IPS-20b (cell line): ENCODE data around the gene CEP72.
A peak's percentile ranks its signal among the peaks of the same experiment; 100 is the strongest.

Experiments
- H3K27ac ChIP-seq: one replicate; pipeline ENCODE4 v1.5.1; 2013; ENCODE audit warnings: low read length
- H3K27me3 ChIP-seq: 2 replicates; pipeline ENCODE4 v1.6.1; 2013; ENCODE audit warnings: mild to moderate bottlenecking, low read length, inconsistent platforms; ENCODE audit not compliant: insufficient read depth
- H3K36me3 ChIP-seq: 2 replicates; pipeline ENCODE4 v1.6.1; 2013; ENCODE audit warnings: low read depth, mild to moderate bottlenecking, inconsistent platforms, low read length, moderate library complexity; ENCODE audit not compliant: insufficient read depth
- H3K4me1 ChIP-seq: 2 replicates; pipeline ENCODE4 v1.6.1; 2013; ENCODE audit warnings: mild to moderate bottlenecking, control low read depth, inconsistent platforms, low read length, moderate library complexity; ENCODE audit not compliant: insufficient read depth
- H3K4me3 ChIP-seq: 2 replicates; pipeline ENCODE4 v1.5.1; 2013; ENCODE audit warnings: mild to moderate bottlenecking, low read length, inconsistent platforms
- H3K9ac ChIP-seq: 2 replicates; pipeline ENCODE4 v1.6.1; 2013; ENCODE audit warnings: low read depth, mild to moderate bottlenecking, inconsistent platforms, low read length, moderate library complexity
- H3K9me3 ChIP-seq: 2 replicates; pipeline ENCODE4 v1.6.1; 2013; ENCODE audit warnings: mild to moderate bottlenecking, low read depth, low read length, inconsistent platforms; ENCODE audit not compliant: insufficient read depth

The CEP72 gene

GRCh38 chr5:610011-610743 is 2.0 kb upstream of the CEP72 start:
- Histone ChIP-seq H3K27me3 (no peaks in the 10 kb centered on the region), H3K9me3 (no peaks in the 10 kb centered on the region), H3K4me1 (peaks cover 3% of the 10 kb centered on the region; the same call in 1 of the 2 replicates), H3K4me3 (no peak overlapping the region), H3K9ac (no peak overlapping the region), H3K27ac (no peak overlapping the region), H3K36me3 (no peaks in the 10 kb centered on the region)

- Histone ChIP-seq H3K9me3 (no peaks in the 10 kb centered on the region), H3K27me3 (no peaks in the 10 kb centered on the region), H3K9ac (peak overlapping the region; percentile 0; the same call in 1 of the 2 replicates), H3K27ac (no peak overlapping the region), H3K4me3 (peak overlapping the region; percentile 64; the same call in 1 of the 2 replicates), H3K36me3 (no peaks in the 10 kb centered on the region), H3K4me1 (peaks cover 3% of the 10 kb centered on the region; the same call in 1 of the 2 replicates)
Observed at GRCh38 chr5:610744-611730, 1.1 kb upstream of the CEP72 start.

GRCh38 chr5:612498-613424 is 621 bp downstream of the CEP72 start:
- H3K27ac ChIP-seq: peak overlapping the region; percentile 36
- peaks cover 3% of the 10 kb centered on the region; the same call in 1 of the 2 replicates for H3K4me1 ChIP-seq
- H3K9ac ChIP-seq: peak overlapping the region; percentile 77; the same call in 1 of the 2 replicates
- no peaks in the 10 kb centered on the region for H3K27me3 ChIP-seq
- H3K4me3 ChIP-seq: peak overlapping the region; percentile 96
- H3K36me3 ChIP-seq: peaks cover 7% of the 10 kb centered on the region; the same call in 1 of the 2 replicates
- no peaks in the 10 kb centered on the region for H3K9me3 ChIP-seq

- no peaks in the 10 kb centered on the region for H3K9me3 ChIP-seq
- H3K36me3 ChIP-seq: peaks cover 39% of the 10 kb centered on the region
- no peak overlapping the region for H3K4me3 ChIP-seq
- no peak overlapping the region for H3K9ac ChIP-seq
- no peaks in the 10 kb centered on the region for H3K27me3 ChIP-seq
- H3K4me1 ChIP-seq: peaks cover 3% of the 10 kb centered on the region; the same call in 1 of the 2 replicates
- no peak overlapping the region for H3K27ac ChIP-seq
Observed at GRCh38 chr5:616484-617039, 4.4 kb downstream of the CEP72 start.

- H3K4me1 ChIP-seq: peaks cover 3% of the 10 kb centered on the region; the same call in 1 of the 2 replicates
- H3K36me3 ChIP-seq: peaks cover 48% of the 10 kb centered on the region
- H3K27ac ChIP-seq: no peak overlapping the region
- no peak overlapping the region for H3K4me3 ChIP-seq
- H3K9ac ChIP-seq: no peak overlapping the region
- H3K9me3 ChIP-seq: no peaks in the 10 kb centered on the region
- H3K27me3 ChIP-seq: no peaks in the 10 kb centered on the region
Observed at GRCh38 chr5:617896-618295, 5.8 kb downstream of the CEP72 start.

- Histone ChIP-seq H3K4me3 (no peak overlapping the region), H3K36me3 (peaks cover 48% of the 10 kb centered on the region), H3K9me3 (no peaks in the 10 kb centered on the region), H3K4me1 (0 out of 2 replicates have a peak, but pooled peaks cover 3% of the 10 kb centered on the region), H3K27me3 (no peaks in the 10 kb centered on the region), H3K27ac (no peak overlapping the region), H3K9ac (no peak overlapping the region)
Observed at GRCh38 chr5:618450-618849, 6.3 kb downstream of the CEP72 start.

GRCh38 chr5:619444-619843 is 7.3 kb downstream of the CEP72 start:
- Histone ChIP-seq H3K27me3 (no peaks in the 10 kb centered on the region), H3K9ac (no peak overlapping the region), H3K4me3 (no peak overlapping the region), H3K4me1 (no peaks in the 10 kb centered on the region), H3K36me3 (peaks cover 54% of the 10 kb centered on the region), H3K9me3 (no peaks in the 10 kb centered on the region), H3K27ac (no peak overlapping the region)

- H3K4me3 ChIP-seq: no peak overlapping the region
- H3K27ac ChIP-seq: no peak overlapping the region
- no peaks in the 10 kb centered on the region for H3K9me3 ChIP-seq
- no peaks in the 10 kb centered on the region for H3K4me1 ChIP-seq
- no peak overlapping the region for H3K9ac ChIP-seq
- peaks cover 61% of the 10 kb centered on the region for H3K36me3 ChIP-seq
- no peaks in the 10 kb centered on the region for H3K27me3 ChIP-seq
Observed at GRCh38 chr5:620152-620551, 8.0 kb downstream of the CEP72 start.

- H3K9me3 ChIP-seq: no peaks in the 10 kb centered on the region
- H3K9ac ChIP-seq: no peak overlapping the region
- peaks cover 65% of the 10 kb centered on the region for H3K36me3 ChIP-seq
- H3K4me3 ChIP-seq: no peak overlapping the region
- H3K27ac ChIP-seq: no peak overlapping the region
- no peaks in the 10 kb centered on the region for H3K27me3 ChIP-seq
- no peaks in the 10 kb centered on the region for H3K4me1 ChIP-seq
Observed at GRCh38 chr5:620586-621180, 8.5 kb downstream of the CEP72 start.

GRCh38 chr5:621341-621761 is 9.2 kb downstream of the CEP72 start:
- Histone ChIP-seq H3K36me3 (peaks cover 71% of the 10 kb centered on the region), H3K9me3 (no peaks in the 10 kb centered on the region), H3K27me3 (no peaks in the 10 kb centered on the region), H3K27ac (no peak overlapping the region), H3K4me3 (no peak overlapping the region), H3K4me1 (no peaks in the 10 kb centered on the region), H3K9ac (no peak overlapping the region)
